Measurements from ENCODE around the gene THBS4.

THBS4 gene

DNA sequence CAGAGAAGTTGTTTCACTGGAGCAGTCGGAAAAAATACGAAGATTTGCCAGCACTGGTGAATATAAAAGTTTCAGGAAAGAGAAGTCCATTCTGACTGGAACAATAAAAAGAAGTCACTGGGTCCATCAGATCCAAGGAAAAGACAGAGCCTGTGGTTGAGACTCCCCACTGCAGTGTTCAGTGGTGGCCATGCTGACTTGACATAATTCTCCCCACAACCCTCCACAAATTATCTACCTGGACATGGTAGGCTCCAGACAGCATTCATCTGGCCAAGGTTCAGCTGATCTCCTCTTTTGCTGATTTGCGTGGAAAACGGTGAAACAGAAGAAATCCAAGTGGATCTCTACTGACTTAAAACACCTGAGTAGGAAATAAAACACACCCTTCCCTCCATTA, 8.0 kb downstream of the THBS4 start:
- DNase-seq (ENCODE audit: low read depth in 4 of 4, low spot score in 1 of 4): no peak

DNA sequence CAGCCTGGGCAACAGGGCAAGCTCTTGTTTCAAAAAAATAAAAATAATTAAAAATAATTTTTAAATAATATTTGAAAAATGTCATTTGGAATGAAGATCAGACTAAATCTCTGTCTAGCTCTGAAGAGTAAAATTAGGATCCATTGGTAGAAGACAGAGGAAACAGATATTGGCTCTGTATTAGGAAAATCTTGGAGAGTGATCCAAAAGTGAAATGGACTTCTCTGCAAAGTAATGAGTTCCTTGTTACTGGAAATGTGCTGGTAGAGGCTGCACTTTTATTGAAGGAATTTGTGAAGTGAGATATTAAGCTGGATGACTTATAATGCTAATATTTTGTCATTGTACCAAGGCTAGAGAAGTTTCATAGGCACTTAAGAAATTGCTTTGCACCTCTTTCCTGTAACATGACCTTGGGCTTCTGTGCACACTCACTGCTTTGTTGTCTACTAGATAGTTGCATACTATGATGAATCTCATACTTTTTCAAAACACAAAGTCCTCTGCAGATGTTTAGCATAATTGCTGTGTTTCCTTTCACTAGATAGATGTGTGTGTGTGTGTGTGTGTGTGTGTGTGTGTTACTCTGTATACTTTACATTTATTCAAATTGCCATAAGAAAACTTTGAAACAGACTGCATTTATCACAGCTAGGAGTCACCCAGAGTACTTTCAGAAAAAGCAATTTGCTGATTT, 13.1 kb downstream of the THBS4 start:
- DNase-seq (ENCODE audit: low read depth in 4 of 4, low spot score in 1 of 4): no peak

DNA sequence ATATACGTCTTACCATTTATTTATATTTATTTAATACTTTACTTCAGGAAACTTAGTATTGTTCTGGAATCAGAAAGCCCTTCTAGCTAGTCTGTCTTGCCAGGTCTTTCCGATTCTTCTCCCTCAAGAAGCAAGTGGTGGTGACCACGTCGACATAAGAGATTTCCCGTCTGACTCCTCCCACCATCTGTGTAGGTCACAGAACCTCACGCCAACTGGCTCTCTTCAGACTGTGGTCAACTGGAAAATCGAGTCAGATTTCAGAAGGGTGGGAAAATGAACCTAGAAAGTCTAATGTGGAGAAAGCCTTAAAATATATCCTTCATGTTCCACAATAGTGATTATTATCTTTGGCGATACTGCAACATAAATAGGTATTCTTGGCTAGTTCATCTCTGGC, 17.3 kb downstream of the THBS4 start:
- no peak for DNase-seq (ENCODE audit: low read depth in 4 of 4, low spot score in 1 of 4)

DNA sequence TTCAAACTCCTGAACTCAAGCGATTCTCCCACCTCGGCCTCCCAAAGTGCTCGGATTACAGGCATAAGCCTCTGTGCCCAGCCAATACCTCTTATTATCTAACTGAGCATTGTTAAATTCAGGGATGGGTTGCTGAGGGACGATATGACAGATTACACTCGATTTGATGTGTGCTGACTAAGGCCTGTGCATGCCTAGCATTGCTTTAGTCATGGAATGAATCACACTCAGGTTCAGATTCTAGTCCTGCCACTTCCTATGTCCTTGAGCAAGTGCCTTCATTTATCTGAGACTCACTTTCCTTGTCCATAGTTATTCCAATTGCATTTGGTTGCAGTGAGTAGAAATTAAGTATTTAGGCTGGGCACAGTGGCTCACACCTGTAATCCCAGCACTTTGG, 19.5 kb downstream of the THBS4 start:
- DNase-seq (ENCODE audit: low read depth in 4 of 4, low spot score in 1 of 4): no peak

DNA sequence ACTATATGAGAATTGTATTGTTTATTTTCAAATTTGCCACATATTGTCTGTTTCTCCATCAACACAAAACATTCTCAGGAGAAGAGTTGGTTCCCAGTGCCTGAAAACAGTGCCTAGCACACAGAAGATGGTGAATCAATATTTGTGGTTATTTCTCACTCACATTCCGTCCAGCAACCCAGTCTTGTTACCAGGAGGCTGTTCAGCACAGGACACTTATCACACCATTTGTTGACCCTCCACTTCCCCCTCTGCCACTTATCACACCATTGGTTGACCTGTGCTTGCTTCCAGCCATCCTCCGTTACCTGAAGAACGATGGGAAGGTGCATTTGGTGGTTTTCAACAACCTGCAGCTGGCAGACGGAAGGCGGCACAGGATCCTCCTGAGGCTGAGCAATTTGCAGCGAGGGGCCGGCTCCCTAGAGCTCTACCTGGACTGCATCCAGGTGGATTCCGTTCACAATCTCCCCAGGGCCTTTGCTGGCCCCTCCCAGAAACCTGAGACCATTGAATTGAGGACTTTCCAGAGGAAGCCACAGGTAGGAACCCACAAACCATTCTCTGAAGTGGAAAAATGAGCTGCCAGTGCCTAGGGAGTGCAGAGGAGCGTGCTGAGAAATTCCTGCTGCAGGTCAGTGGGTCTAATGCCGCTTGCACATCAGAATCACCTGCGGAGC, 20.5 kb downstream of the THBS4 start:
- no peak for DNase-seq (ENCODE audit: low read depth in 4 of 4, low spot score in 1 of 4)

DNA sequence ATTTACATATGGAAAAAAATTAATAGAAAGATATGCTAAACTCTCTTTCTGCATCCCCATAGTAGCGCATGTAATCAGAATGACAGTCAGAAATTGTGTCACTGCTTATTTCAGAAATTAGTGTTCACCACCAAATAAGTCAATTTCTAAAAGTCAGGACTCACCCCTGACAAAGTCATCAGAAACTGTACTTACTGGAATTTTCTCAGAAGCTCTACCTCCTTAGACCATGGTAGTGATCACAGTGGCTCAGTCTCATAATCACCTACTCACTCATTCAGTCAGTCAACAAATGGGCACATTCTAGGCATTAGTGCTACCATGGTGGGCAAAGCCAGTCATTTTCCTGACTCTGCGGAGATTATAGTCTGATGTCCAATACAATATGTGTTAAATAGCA, 22.0 kb downstream of the THBS4 start:
- no peak for DNase-seq (ENCODE audit: low read depth in 4 of 4, low spot score in 1 of 4)

DNA sequence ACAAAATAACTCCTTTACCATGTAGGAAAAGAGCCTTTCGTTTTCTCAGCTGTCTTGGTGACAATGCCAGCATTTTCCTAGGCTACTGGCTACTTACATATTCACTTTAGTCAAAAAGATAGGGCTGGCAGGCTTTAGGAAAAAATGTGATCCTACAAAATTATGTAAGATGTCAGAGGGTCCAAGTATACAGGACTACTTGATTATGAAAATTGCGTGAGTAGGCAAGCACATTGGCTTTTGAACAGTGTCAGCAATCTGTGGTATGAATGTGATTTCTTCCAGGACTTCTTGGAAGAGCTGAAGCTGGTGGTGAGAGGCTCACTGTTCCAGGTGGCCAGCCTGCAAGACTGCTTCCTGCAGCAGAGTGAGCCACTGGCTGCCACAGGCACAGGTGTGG, 22.8 kb downstream of the THBS4 start:
- DNase-seq (ENCODE audit: low read depth in 4 of 4, low spot score in 1 of 4): no peak

DNA sequence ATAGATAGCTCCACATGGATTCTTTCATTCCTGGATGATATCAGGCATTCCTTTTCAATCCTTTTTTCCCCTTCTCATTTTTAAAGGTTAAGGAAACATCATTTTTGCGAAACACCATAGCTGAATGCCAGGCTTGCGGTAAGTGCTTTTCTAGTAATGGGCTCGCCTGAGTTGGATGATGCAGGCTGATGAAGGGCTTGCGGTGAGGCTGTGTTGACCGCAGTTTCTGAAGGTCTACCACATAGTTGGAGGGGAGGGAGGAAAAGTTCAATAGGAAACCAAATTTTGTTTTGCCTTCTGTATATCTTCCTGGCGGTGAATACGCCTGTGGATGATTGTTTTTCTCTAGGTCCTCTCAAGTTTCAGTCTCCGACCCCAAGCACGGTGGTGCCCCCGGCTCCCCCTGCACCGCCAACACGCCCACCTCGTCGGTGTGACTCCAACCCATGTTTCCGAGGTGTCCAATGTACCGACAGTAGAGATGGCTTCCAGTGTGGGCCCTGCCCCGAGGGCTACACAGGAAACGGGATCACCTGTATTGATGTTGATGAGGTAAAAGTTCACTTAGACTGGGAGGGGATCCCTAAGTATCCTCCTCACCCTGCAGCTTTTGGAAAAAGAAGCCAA, 24.3 kb downstream of the THBS4 start:
- DNase-seq (ENCODE audit: low read depth in 4 of 4, low spot score in 1 of 4): no peak

DNA sequence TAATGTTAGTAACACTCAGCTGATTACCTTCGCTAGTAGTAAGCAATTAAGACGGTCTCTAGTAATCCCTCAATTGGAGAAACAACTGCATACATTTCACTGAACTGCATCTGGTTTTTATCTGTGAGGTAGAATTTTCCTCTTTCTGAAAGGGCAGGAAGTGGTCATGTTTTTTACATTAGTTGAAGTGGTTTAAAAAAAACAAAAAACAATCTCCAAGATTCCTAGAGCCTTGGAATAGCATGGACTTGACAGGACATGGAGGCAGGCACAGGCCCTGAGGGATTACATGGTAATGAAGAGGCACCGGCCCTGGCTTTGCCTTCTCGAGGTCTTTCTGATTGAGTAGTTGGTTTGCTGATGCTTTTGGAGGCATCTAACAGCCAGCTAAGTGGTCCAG, 25.8 kb downstream of the THBS4 start:
- no peak for DNase-seq (ENCODE audit: low read depth in 4 of 4, low spot score in 1 of 4)

DNA sequence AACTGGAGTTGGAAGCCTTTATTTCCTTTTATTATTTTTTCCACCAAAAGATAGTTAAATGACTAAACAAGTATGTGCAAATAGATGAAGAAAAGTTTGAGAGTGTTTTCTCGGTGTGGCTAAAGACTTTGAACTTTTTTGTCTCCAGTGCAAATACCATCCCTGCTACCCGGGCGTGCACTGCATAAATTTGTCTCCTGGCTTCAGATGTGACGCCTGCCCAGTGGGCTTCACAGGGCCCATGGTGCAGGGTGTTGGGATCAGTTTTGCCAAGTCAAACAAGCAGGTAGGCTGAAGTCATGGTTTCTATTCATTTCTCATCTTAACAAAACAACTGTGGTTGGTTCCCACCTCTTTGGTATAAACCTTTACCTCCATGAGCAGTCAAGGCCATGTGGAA, 26.4 kb downstream of the THBS4 start:
- DNase-seq (ENCODE audit: low read depth in 4 of 4, low spot score in 1 of 4): no peak

DNA sequence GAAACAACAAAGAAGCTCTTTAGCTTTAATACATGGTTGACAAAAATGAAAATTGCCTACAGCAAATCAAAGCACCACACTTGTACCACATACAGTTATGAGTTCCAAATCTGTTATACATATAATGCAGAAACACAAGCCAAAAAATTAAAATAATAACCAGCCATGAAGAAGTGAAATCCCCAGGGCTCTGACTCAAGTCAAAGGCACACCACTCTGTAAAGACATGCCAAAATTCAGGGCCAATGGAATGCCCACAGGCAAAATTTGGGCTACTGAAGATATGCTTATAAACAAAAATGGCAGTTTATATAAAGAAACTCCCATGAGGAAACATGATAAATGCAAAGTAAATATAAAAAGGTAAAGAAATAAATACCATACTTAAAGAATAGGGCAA, 29.0 kb downstream of the THBS4 start:
- DNase-seq (ENCODE audit: low read depth in 4 of 4, low spot score in 1 of 4): no peak

DNA sequence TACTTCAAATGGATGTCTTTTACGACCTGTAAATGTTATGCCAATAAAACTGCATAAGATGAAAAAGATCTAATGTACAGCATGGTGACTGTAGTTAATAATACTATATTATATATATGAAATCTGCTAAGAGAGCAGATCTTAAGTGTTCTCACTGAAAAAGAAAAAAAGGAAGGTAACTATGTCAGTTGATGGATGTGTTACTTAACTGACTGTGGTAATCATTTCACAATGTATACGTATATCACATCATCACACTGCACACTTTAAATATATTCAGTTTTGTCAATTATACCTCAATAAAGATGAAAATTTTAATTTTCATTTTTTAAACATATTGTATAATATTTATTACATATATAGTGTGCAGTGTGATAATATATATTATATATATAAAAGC, 31.9 kb downstream of the THBS4 start:
- DNase-seq (ENCODE audit: low read depth in 4 of 4, low spot score in 1 of 4): no peak

DNA sequence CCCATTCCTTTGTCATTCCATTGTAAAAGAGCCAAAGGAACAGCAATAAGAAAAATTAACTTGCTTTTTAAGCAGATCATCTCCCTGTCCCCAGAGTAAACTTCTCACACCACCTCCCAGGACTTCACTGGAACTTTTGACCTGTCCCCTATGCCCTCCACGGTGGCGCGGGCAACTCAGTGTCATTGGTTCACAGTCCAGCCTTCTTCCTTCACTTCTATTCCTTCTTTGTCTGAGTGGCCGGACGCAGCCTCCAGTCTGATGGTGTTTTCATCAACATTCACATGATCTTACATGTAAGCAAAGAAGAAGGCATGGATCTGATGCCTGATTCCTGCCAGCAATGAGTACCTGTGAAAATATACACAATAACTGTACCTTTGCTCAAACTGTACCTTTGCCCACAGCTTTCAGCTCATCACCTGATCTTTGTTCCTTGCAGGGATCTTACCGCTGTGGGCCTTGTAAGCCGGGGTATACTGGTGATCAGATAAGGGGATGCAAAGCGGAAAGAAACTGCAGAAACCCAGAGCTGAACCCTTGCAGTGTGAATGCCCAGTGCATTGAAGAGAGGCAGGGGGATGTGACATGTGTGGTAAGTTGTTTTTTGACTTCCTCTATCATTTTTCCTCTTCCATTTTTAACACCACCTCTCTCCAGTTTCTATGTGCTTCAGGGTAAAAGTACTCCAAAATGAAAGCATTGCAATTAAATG, 32.5 kb downstream of the THBS4 start:
- DNase-seq (ENCODE audit: low read depth in 4 of 4, low spot score in 1 of 4): no peak

DNA sequence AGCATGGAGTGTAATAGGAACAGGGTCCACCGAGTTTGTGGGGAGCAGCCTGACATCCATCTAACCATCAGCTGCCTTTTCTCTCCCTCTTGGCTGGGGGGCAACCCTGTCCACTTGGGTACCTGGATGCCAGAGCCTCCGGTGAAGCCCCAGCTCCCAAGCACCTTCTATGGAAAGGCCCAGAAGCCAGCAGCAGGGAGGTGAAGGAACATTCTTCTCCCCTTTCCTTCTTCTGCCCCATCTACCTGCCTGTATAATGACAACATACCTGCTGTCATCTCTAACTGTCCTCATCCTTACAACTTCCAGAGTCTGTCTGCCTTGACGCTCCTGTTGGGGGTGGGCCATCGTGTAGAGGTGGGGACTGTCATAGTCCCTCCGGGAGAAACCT, 33.1 kb downstream of the THBS4 start:
- no peak for DNase-seq (ENCODE audit: low read depth in 4 of 4, low spot score in 1 of 4)

DNA sequence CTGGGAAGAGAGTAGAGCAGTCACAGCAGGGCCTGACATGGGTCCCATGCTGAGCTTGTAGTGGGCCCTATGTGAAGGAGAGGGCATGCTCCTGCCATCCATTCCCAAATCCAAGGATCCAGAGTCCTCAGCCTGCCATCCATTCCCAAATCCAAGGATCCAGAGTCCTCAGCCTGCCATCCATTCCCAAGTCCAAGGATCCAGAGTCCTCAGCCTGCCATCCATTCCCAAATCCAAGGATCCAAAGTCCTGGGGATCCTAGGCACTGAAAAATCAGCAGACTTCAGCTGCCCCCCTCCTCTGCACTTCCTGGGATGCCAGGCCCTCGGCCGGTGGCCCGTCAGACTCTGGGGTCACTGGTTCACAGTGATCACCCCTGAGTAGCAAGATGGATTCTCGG, 33.6 kb downstream of the THBS4 start:
- DNase-seq (ENCODE audit: low read depth in 4 of 4, low spot score in 1 of 4): no peak

DNA sequence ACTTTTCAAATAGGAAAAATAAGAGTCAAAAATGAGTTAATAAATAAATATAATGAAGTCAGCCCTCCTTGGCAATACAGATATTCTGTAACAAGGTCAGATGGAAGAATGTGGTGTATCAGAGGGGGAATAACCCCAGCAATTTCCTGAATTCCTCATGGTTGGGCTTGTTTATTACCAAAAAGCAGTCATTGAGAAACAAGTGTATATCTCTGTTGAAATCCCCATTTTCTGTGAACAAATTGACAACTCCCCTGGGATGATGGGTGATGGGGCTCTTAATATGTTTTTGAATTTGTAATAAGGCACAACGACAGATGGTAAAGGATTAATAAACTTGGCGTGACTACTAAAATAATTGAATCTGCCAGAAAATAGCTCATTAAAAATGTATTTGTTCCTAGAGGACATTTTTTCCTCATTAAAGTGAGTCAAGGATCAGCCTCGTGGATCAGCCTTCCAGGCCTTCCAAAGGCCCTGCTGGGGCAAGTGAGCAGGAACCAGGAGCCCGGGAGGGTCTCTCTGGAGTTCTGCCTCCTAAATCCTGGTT, 34.2 kb downstream of the THBS4 start:
- no peak for DNase-seq (ENCODE audit: low read depth in 4 of 4, low spot score in 1 of 4)

DNA sequence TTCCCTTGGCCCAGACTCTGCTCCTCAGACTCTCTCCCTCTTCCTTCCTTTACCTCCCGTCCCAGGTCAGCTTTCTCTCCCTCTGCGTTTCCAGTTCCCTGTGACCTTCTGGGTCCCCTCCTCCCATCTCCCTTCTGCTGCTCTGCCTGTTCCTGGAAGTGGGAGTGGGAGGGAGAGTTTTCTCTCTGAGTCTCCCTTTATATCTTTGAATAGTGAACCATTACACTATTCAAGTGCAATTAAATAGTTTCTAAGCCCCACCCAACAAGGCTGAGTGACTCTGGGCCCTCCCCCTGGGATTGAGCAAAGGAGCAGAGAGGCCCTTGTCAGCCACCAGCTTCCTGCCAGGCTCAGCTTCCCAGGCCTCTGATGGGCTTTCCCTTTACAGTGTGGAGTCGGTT, 34.8 kb downstream of the THBS4 start:
- DNase-seq (ENCODE audit: low read depth in 4 of 4, low spot score in 1 of 4): no peak

DNA sequence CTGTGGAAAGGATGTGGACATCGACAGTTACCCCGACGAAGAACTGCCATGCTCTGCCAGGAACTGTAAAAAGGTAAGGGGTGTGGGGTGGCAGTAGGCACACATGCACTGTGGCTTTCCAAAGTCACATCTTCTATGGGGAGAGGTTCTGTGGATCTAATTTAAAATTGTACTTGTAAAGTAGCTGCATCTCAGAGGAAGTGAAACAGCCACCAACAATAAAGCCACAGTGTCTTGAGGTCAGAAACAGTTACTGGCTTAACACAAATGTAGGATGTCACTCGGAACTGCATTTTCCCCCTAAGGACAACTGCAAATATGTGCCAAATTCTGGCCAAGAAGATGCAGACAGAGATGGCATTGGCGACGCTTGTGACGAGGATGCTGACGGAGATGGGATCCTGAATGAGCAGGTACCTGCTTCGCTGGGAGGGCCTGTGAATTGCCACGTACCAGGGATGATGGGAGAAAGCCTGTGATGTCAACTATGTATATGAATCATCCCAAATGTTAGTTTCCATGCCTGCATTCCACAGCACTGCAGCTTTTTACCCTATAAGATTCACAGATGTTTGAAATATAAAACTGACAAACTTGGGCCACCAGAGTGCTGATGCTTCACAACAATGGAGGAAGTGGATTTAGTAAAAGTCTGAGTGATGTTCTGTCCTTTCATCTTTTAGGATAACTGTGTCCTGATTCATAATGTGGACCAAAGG, 35.3 kb downstream of the THBS4 start:
- no peak for DNase-seq (ENCODE audit: low read depth in 4 of 4, low spot score in 1 of 4)

DNA sequence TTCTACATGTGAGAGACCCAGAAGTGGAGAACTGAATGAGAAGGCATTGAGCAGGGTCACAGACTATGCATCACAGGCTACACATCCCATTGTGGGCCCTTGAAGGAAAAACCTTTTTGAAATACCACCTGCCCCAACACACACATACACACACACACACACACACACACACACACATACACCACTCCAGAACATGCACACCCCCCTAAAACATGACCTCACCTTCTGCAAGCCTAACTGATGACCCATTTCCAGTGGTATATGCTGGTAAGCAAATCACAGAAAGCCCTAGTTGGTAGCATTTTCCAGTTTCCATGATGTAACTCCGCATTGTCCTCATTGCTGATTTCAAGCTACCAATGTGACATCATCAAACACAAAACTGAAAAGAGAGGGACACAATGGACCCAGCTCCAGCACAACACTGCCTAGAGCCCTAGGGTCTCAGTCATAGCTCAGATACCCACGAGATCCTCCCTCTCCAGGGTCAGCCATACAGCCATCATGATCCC, 36.4 kb downstream of the THBS4 start:
- DNase-seq (ENCODE audit: low read depth in 4 of 4, low spot score in 1 of 4): no peak

DNA sequence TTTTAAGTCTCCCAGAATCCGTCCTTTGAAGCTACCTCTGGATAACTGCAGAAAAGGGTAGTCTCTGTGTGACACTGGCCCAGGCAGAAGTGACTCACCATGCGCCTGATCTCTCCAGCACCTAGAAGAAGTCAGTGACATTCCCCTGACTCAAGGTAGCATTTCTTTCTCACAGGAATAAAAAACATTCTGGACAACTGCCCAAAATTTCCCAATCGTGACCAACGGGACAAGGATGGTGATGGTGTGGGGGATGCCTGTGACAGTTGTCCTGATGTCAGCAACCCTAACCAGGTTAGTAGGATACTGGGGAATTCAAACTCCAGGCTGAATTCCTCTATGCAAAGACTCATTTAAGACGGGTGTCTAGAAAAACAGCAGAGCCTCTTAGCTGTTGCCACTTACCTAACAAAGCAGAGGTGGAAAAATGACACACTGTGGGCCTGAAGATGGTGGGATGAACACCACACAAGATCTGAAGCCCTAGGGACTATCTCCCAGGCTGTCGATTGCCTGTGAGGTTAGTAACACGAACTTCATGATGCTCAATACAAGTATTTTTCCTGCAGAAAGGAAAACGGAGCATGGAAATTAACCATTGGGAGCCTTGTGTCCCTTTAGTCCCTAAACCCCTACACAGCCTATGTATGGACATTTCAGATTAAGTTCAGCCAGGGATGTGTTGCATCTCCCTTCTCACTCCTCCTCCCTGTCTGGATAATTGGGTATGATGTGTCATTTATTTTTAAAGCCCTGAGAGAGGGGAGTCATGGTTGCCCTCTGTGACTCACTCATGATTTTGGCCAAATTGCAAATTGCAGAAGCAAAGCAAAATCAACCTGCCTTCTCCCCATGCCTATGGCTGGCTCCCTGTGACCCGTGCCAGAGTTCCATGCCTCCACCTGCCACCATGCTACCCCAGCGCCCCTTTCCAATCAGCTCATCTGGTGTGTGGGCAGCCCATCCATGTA, 37.2 kb downstream of the THBS4 start:
- DNase-seq (ENCODE audit: low read depth in 4 of 4, low spot score in 1 of 4): no peak

All from stimulated activated CD4-positive, alpha-beta T cell treated with anti-CD3 and anti-CD28 coated beads, Interleukin-1b, Interleukin-23, amount 100 ng/mL, for 24 hours (primary cell).